Panc1 (cell line): ENCODE results near the gene AFDN. TPM values are rescaled to one million over a fixed set of nuclear protein-coding genes. Genes with fewer than 3 reads are reported as not detected.

ENCODE experiments used
- ATAC-seq: fragments of 200-7000 bp; cut with Tn5 transposase; 2 replicates; pipeline ENCODE4 v1.9.1; 2020; ENCODE audit warnings: mild to moderate bottlenecking, moderate library complexity
- BruUV-seq: library from RNA; stranded (reverse); fragments of 400-500 nt; replicated peaks from 2 replicates; lab custom pipeline; 2021; lab: Mats Ljungman, UMichigan
- CTCF ChIA-PET: fragments of 300-600 bp; sonication (Branson Sonifier 250); formaldehyde crosslinking; loops from one replicate; lab custom pipeline; 2022; ENCODE audit warnings: antibody characterized with exemption; lab: Charles Lee
- POLR2A ChIA-PET: fragments of 300-600 bp; sonication (Branson Sonifier 250); formaldehyde crosslinking; loops from one replicate; lab custom pipeline; 2022; ENCODE audit warnings: antibody characterized with exemption; lab: Charles Lee
- DNase-seq: peaks from one replicate; pipeline ENCODE4 v3.0.0-alpha.2; 2010; ENCODE audit warnings: low read depth, low spot score
- H3K27ac ChIP-seq: 2 replicates; pipeline ENCODE4 v1.5.1; 2011; ENCODE audit warnings: mild to moderate bottlenecking, low read length, inconsistent platforms
- H3K27me3 ChIP-seq: fragments of 200-500 bp; sonication (Bioruptor generic); 2 replicates; pipeline ENCODE4 v1.6.0; 2014; ENCODE audit warnings: low read length, inconsistent platforms; ENCODE audit not compliant: control insufficient read depth, insufficient read depth
- H3K36me3 ChIP-seq: fragments of 200-500 bp; sonication (Bioruptor generic); 2 replicates; pipeline ENCODE4 v1.5.1; 2014; ENCODE audit warnings: inconsistent platforms, mild to moderate bottlenecking, low read length, moderate library complexity; ENCODE audit not compliant: control insufficient read depth, insufficient read depth
- H3K4me1 ChIP-seq: 2 replicates; pipeline ENCODE4 v1.5.1; 2011; ENCODE audit warnings: inconsistent platforms, mild to moderate bottlenecking, low read length, moderate library complexity; ENCODE audit not compliant: control insufficient read depth, insufficient read depth
- H3K4me3 ChIP-seq, 2 experiments: 2 replicates each; pipeline ENCODE4 v1.5.1; 2011 to 2012; ENCODE audit warnings: low read depth in 2 of 2, low read length in 2 of 2, mild to moderate bottlenecking in 2 of 2, inconsistent platforms in 1 of 2, moderate library complexity in 1 of 2
- H3K9me3 ChIP-seq: fragments of 200-500 bp; sonication (Bioruptor generic); 2 replicates; pipeline ENCODE4 v1.5.1; 2014; ENCODE audit warnings: low read depth, mild to moderate bottlenecking, inconsistent platforms, low read length, moderate library complexity; ENCODE audit not compliant: control insufficient read depth, insufficient read depth
- CTCF ChIP-seq: fragments of 450-650 bp; IDR thresholded peaks from 2 replicates; pipeline ENCODE4 v1.5.1; 2017; ENCODE audit warnings: mild to moderate bottlenecking
- POLR2AphosphoS5 ChIP-seq: IDR thresholded peaks from 2 replicates; pipeline ENCODE4 v1.6.1; 2012; ENCODE audit warnings: mild to moderate bottlenecking, low read depth, low read length, moderate library complexity
- REST ChIP-seq, 2 experiments: IDR thresholded peaks; 2 replicates each; pipeline ENCODE4 v1.6.1; 2011 to 2012; ENCODE audit warnings: low read depth in 2 of 2, control low read depth in 1 of 2, low read length in 1 of 2, mild to moderate bottlenecking in 1 of 2, moderate library complexity in 1 of 2; ENCODE audit not compliant: insufficient read depth in 1 of 2
- SIN3A ChIP-seq: IDR thresholded peaks from 2 replicates; pipeline ENCODE4 v1.6.1; 2012; ENCODE audit warnings: low read depth, mild to moderate bottlenecking, low read length, moderate library complexity, borderline replicate concordance; ENCODE audit not compliant: insufficient read depth
- TCF7L2 ChIP-seq: IDR thresholded peaks from 2 replicates; pipeline ENCODE4 v1.6.1; 2011; ENCODE audit warnings: mild to moderate bottlenecking, low read depth, low read length, inconsistent platforms
- in situ Hi-C: cut with HindIII; loops from 2 replicates; pipeline ENCODE4 v1.10.0; 2016; ENCODE audit warnings: low sequenced_read_pairs, low pct_unique_long_range_greater_than_20kb
- intact Hi-C: fragments of 100-400 bp; cut with micrococcal nuclease; formaldehyde crosslinking; loops from one replicate; pipeline ENCODE4 v1.10.0; 2022; ENCODE audit not compliant: unreplicated experiment
- total RNA-seq: library from RNA; stranded (reverse); gene quantifications from one replicate; pipeline ENCODE4 v1.2.1, GENCODE V29; 2021; ENCODE audit not compliant: unreplicated experiment

The AFDN gene
- total RNA-seq, 1 experiment from 2014 or later, result 143 TPM

GRCh38 chr6:167787896-167788562 lies 38.7 kb upstream of the AFDN start:
- TF ChIP-seq TCF7L2 (no peak), SIN3A (no peak), POLR2AphosphoS5 (no peak), REST (IDR thresholded peaks at IDR 0.05; ENCODE audit: insufficient read depth in 1 of 2, low read depth in 2 of 2, low read length in 1 of 2) (no peak), CTCF (no peak)
- Histone ChIP-seq H3K4me3 (no peak overlapping the region), H3K36me3 (no peaks in the 10 kb centered on the region), H3K27ac (no peak overlapping the region), H3K9me3 (no peaks in the 10 kb centered on the region), H3K4me1 (no peaks in the 10 kb centered on the region), H3K27me3 (peaks cover 2% of the 10 kb centered on the region; the same call in 1 of the 2 replicates)
- ChIA-PET CTCF (no interaction called here), POLR2A (no interaction called here)
- no peak for ATAC-seq
- BruUV-seq, result no TSS peak
- no peak for DNase-seq
- intact Hi-C loops (no loop called here), in situ Hi-C loops (no loop called here)

- in situ Hi-C loops, result no loop called here
- CTCF ChIA-PET, result no interaction called here
Observed at GRCh38 chr6:167788563-167788903, 38.2 kb upstream of the AFDN start.

More at GRCh38 chr6:167788563-167788903, 38.2 kb upstream of the AFDN start:
- H3K27me3 ChIP-seq, result peaks cover 2% of the 10 kb centered on the region; the same call in 1 of the 2 replicates
- no peaks in the 10 kb centered on the region for H3K4me1 ChIP-seq
- no peak overlapping the region for H3K4me3 ChIP-seq
- POLR2A ChIA-PET, result no interaction called here
- no peaks in the 10 kb centered on the region for H3K36me3 ChIP-seq
- no peak overlapping the region for H3K27ac ChIP-seq
- no peak for ATAC-seq
- BruUV-seq, result no TSS peak
- no peak for DNase-seq
- TF ChIP-seq SIN3A, result no peak
- TF ChIP-seq TCF7L2, result no peak
- TF ChIP-seq CTCF, result no peak
- no peak for TF ChIP-seq REST (IDR thresholded peaks at IDR 0.05; ENCODE audit: insufficient read depth in 1 of 2, low read depth in 2 of 2, low read length in 1 of 2)
- TF ChIP-seq POLR2AphosphoS5, result no peak
- no peaks in the 10 kb centered on the region for H3K9me3 ChIP-seq
- intact Hi-C loops, result no loop called here
